Vagina (tissue), 2 donors: ENCODE data around the gene FANK1. TPM values are rescaled to one million over a fixed set of nuclear protein-coding genes. Genes with fewer than 3 reads are reported as not detected.

ENCODE experiments used
- DNase-seq, 2 donors: peaks; one replicate each; pipeline ENCODE4 v3.0.0-alpha.2; 2017; ENCODE audit errors: extremely low spot score in 2 of 2
- H3K27ac ChIP-seq: fragments of 200-600 bp; sonication (generic); one replicate; pipeline ENCODE4 v1.5.1; 2019
- H3K27me3 ChIP-seq: fragments of 200-600 bp; sonication (generic); one replicate; pipeline ENCODE4 v1.5.1; 2019
- H3K36me3 ChIP-seq, 2 donors: fragments of 200-600 bp; sonication (generic); one replicate each; pipeline ENCODE4 v1.5.1; 2017 to 2019
- H3K4me1 ChIP-seq: fragments of 200-600 bp; sonication (generic); one replicate; pipeline ENCODE4 v1.5.1; 2019
- H3K4me3 ChIP-seq, 2 donors: fragments of 200-600 bp; sonication (generic); 1 replicate in 1 of 2; 2 replicates in 1 of 2; pipeline ENCODE4 v1.5.1; 2016 to 2019
- H3K9me3 ChIP-seq: fragments of 200-600 bp; sonication (generic); one replicate; pipeline ENCODE4 v1.5.1; 2019
- POLR2A ChIP-seq, 2 donors: fragments of 450-650 bp; IDR thresholded peaks; one replicate each; pipeline ENCODE4 v1.6.1; 2017; ENCODE audit warnings: antibody characterized with exemption in 2 of 2, mild to moderate bottlenecking in 2 of 2, moderate library complexity in 2 of 2
- POLR2AphosphoS5 ChIP-seq, 2 donors: sonication (generic); formaldehyde crosslinking; IDR thresholded peaks; one replicate each; pipeline ENCODE4 v1.9.0; 2017; ENCODE audit warnings: antibody characterized with exemption in 2 of 2, mild to moderate bottlenecking in 2 of 2, low read depth in 1 of 2; ENCODE audit not compliant: insufficient read depth in 1 of 2
- intact Hi-C: fragments of 100-400 bp; cut with DNase I; formaldehyde crosslinking; loops from one replicate; pipeline ENCODE4 v1.15.1; 2023
- total RNA-seq: library from RNA; depleted of rRNA; stranded (reverse); fragments of >200 nt; gene quantifications from one replicate; pipeline ENCODE4 v1.2.3, GENCODE V29; 2016
- TF ChIP-seq, protein P1 (sequence below), 3 experiments: fragments of 450-650 bp in 2 of 3; fragments of 200-600 bp in 1 of 3; sonication (generic) in 1 of 3; IDR thresholded peaks; one replicate each; pipeline ENCODE4 v1.5.1; 2017 to 2019; ENCODE audit warnings: antibody characterized with exemption in 3 of 3, mild to moderate bottlenecking in 2 of 3, moderate library complexity in 2 of 3

Gene FANK1
- total RNA-seq, 1 donor from 2014 or later = 6.6 TPM

DNA sequence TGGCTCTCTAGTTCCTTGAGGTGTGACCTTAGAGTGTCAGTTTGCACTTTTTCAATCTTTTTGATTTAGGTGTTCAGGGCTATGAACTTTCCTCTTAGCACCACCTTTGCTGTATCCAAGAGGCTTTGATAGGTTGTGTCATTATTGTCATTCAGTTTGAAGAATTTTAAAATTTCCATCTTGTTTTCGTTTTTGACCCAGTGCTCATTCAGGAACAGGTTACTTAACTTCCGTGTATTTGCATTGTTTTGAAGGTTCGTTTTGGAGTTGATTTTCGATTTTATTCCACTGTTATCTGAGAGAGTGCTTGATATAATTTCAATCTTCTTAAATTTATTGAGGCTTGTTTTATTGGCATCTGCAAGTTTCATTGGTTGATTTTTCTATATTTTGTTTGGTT is 37.3 kb downstream of the FANK1 start:
- H3K4me3 ChIP-seq = no peak overlapping the region
- no peaks in the 10 kb centered on the region for H3K36me3 ChIP-seq
- intact Hi-C loops = no loop called here

DNA sequence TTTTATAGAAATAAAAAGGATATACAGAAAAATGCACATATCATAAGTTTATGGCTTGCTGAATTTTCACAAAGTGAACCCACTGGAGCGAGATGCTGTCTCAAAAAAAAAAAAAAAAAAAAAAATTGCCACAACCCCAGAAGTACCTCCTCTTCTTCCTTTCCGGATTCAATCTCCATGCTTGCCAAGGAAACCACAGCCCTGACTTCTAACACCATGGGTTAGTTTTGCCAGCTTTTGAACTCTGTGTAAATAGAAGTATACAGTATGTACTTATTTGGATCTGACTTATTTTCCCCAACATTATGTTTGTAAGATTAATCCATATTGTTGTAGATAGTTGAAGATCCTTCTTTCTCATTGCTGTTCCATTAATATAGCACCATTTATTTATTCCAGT is 40.0 kb downstream of the FANK1 start:
- H3K27ac ChIP-seq = no peak overlapping the region
- no peaks in the 10 kb centered on the region for H3K36me3 ChIP-seq
- TF ChIP-seq POLR2A (IDR thresholded peaks at IDR 0.05) (no peak), POLR2AphosphoS5 (IDR thresholded peaks at IDR 0.05; ENCODE audit: insufficient read depth in 1 of 2, low read depth in 1 of 2) (no peak)
- TF ChIP-seq, protein P1, sequence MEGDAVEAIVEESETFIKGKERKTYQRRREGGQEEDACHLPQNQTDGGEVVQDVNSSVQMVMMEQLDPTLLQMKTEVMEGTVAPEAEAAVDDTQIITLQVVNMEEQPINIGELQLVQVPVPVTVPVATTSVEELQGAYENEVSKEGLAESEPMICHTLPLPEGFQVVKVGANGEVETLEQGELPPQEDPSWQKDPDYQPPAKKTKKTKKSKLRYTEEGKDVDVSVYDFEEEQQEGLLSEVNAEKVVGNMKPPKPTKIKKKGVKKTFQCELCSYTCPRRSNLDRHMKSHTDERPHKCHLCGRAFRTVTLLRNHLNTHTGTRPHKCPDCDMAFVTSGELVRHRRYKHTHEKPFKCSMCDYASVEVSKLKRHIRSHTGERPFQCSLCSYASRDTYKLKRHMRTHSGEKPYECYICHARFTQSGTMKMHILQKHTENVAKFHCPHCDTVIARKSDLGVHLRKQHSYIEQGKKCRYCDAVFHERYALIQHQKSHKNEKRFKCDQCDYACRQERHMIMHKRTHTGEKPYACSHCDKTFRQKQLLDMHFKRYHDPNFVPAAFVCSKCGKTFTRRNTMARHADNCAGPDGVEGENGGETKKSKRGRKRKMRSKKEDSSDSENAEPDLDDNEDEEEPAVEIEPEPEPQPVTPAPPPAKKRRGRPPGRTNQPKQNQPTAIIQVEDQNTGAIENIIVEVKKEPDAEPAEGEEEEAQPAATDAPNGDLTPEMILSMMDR (IDR thresholded peaks at IDR 0.05) = no peak
- no peak for DNase-seq
- H3K4me1 ChIP-seq = no peaks in the 10 kb centered on the region
- H3K27me3 ChIP-seq = no peaks in the 10 kb centered on the region
- intact Hi-C loops = no loop called here
- H3K4me3 ChIP-seq = no peak overlapping the region
- no peaks in the 10 kb centered on the region for H3K9me3 ChIP-seq

More for the DNA sequence above, 37.3 kb downstream of the FANK1 start:
- Histone ChIP-seq H3K27me3 (no peaks in the 10 kb centered on the region), H3K9me3 (no peaks in the 10 kb centered on the region), H3K4me1 (no peaks in the 10 kb centered on the region), H3K27ac (no peak overlapping the region)
- DNase-seq = no peak
- TF ChIP-seq, protein P1 (IDR thresholded peaks at IDR 0.05) = no peak
- TF ChIP-seq POLR2A (IDR thresholded peaks at IDR 0.05) (no peak), POLR2AphosphoS5 (IDR thresholded peaks at IDR 0.05; ENCODE audit: insufficient read depth in 1 of 2, low read depth in 1 of 2) (no peak)

DNA sequence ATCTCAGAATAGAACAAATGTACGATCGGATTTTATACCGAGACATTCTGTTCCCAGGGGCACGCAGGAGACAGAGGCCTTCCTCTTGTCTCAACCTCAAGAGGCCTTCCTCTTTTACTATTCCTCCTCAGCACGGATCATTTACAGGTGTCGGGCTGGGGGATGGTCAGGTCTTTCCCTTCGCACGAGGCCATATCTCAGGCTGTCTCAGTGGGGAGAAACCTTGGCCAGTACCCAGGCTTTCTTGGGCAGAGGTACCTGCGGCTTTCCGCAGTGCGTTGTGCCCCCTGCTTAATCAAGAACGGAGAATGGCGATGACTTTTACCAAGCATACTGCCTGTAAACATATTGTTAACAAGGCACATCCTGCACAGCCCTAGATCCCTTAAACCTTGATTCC is 44.2 kb downstream of the FANK1 start:
- H3K9me3 ChIP-seq = no peaks in the 10 kb centered on the region
- no peak overlapping the region for H3K27ac ChIP-seq
- H3K36me3 ChIP-seq = no peaks in the 10 kb centered on the region
- no peak for TF ChIP-seq POLR2AphosphoS5 (IDR thresholded peaks at IDR 0.05; ENCODE audit: insufficient read depth in 1 of 2, low read depth in 1 of 2)
- TF ChIP-seq, protein P1 (IDR thresholded peaks at IDR 0.05) = no peak
- TF ChIP-seq POLR2A (IDR thresholded peaks at IDR 0.05) = no peak
- no peak for DNase-seq
- H3K4me1 ChIP-seq = no peaks in the 10 kb centered on the region
- no peak overlapping the region for H3K4me3 ChIP-seq
- intact Hi-C loops = no loop called here
- H3K27me3 ChIP-seq = no peaks in the 10 kb centered on the region

DNA sequence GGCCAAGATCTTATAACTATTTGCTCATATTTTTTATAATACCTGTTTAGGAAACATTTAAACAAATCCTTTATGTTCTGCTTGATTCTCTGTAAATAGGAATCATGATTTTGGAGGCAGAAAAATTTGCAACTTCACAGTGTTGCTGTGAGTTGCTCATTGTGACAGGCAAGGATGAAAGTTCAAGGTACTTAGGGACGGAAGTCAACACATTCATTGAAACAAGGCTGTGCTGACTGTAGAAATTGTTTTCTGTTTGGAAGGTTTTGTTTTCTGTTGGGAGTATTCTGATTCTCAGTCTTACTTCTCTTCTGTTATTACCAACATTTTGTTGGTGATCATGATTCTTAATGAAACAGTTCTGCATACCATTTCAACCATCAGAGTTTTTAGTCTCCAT is 54.9 kb downstream of the FANK1 start:
- DNase-seq = no peak
- Histone ChIP-seq H3K36me3 (no peaks in the 10 kb centered on the region), H3K4me3 (no peak overlapping the region), H3K27me3 (no peaks in the 10 kb centered on the region), H3K9me3 (peaks cover 18% of the 10 kb centered on the region), H3K4me1 (no peaks in the 10 kb centered on the region), H3K27ac (no peak overlapping the region)
- intact Hi-C loops = no loop called here
- no peak for TF ChIP-seq POLR2A (IDR thresholded peaks at IDR 0.05)
- TF ChIP-seq, protein P1 (IDR thresholded peaks at IDR 0.05) = no peak
- TF ChIP-seq POLR2AphosphoS5 (IDR thresholded peaks at IDR 0.05; ENCODE audit: insufficient read depth in 1 of 2, low read depth in 1 of 2) = no peak

DNA sequence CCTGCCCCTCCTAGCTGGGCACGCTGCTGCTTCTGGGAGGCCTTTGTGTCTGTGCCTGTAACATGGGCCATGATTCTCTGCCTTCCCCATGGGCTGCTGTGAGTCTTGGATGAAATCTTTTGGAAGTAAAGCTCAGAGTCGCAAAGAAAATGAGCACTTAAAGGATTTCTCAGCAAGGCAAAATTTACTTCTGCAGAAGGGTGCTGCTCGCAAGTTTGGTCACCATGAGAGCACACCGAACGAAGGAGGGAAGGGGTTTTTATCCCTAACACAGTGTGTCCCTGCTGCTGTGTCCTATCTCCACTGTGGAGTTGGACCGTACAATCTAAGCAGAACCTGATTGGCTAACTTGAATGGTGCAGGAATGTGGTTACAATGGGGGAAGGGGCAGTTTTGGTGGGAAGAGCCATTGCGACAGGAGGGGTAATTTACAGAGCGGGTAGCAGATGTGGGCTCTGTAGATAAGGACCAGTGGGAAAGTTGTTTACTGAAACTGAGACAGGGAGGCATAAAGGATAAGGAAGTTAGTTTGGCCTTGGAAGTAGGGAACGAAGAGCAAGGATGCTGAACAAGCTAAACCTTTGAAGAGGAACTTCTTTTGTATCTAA is 57.5 kb downstream of the FANK1 start:
- Histone ChIP-seq H3K9me3 (peaks cover 18% of the 10 kb centered on the region), H3K4me3 (no peak overlapping the region), H3K27me3 (no peaks in the 10 kb centered on the region), H3K27ac (no peak overlapping the region), H3K4me1 (no peaks in the 10 kb centered on the region), H3K36me3 (no peaks in the 10 kb centered on the region)
- no peak for DNase-seq
- TF ChIP-seq POLR2A (IDR thresholded peaks at IDR 0.05) = no peak
- TF ChIP-seq, protein P1 (IDR thresholded peaks at IDR 0.05) = no peak
- intact Hi-C loops = no loop called here
